Measurements from ENCODE around the gene FBXL17.

GRCh38 chr5:108124596-108124995 lies 257.3 kb downstream of the FBXL17 start:
- TF ChIP-seq EZH2 (IDR thresholded peaks at IDR 0.05; ENCODE audit: insufficient read depth, poor library complexity, severe bottlenecking) = no peak
- TF ChIP-seq EZH2phosphoT487 (IDR thresholded peaks at IDR 0.05; ENCODE audit: insufficient read depth, low read depth) = no peak

Measured in GM23248 (cell line).